Loucy (cell line): ENCODE data around the gene SENP2.
"Not testable (repeated sequence)": the region's sequence is repeated elsewhere in the genome, so short reads cannot be mapped to it uniquely, and the experiment has no call there.

Source experiments
- H2AFZ ChIP-seq: fragments of 200-600 bp; sonication (generic); 2 replicates; pipeline ENCODE4 v1.6.0; 2016; ENCODE audit warnings: antibody characterized with exemption, mild to moderate bottlenecking, low read length, moderate library complexity
- H3F3A ChIP-seq: fragments of 200-600 bp; 2 replicates; pipeline ENCODE4 v1.6.0; 2016; ENCODE audit warnings: antibody characterized with exemption, low read depth, mild to moderate bottlenecking
- H3K27me3 ChIP-seq: fragments of 200-600 bp; sonication (generic); 2 replicates; pipeline ENCODE4 v1.6.1; 2014; ENCODE audit warnings: low read length, mild to moderate bottlenecking; ENCODE audit not compliant: insufficient read depth, poor library complexity, severe bottlenecking
- H3K36me3 ChIP-seq: fragments of 200-600 bp; sonication (generic); 2 replicates; pipeline ENCODE4 v1.6.1; 2016; ENCODE audit warnings: low read length; ENCODE audit not compliant: insufficient read depth
- H3K4me1 ChIP-seq: fragments of 200-600 bp; sonication (generic); 2 replicates; pipeline ENCODE4 v1.5.1; 2014; ENCODE audit warnings: low read length, mild to moderate bottlenecking; ENCODE audit not compliant: insufficient read depth, poor library complexity, severe bottlenecking
- H3K4me2 ChIP-seq: fragments of 200-600 bp; sonication (generic); 2 replicates; pipeline ENCODE4 v1.6.0; 2014; ENCODE audit warnings: antibody characterized with exemption, low read length, low read depth, mild to moderate bottlenecking; ENCODE audit not compliant: poor library complexity, severe bottlenecking
- H3K4me3 ChIP-seq: fragments of 200-600 bp; sonication (generic); 2 replicates; pipeline ENCODE4 v1.5.1; 2014; ENCODE audit warnings: low read length, mild to moderate bottlenecking, mixed read lengths; ENCODE audit not compliant: poor library complexity, severe bottlenecking
- H3K79me2 ChIP-seq: fragments of 200-600 bp; sonication (generic); 2 replicates; pipeline ENCODE4 v1.6.1; 2014; ENCODE audit warnings: low read length; ENCODE audit not compliant: insufficient read depth
- H3K9ac ChIP-seq: fragments of 200-600 bp; sonication (generic); 2 replicates; pipeline ENCODE4 v1.6.0; 2014; ENCODE audit warnings: mild to moderate bottlenecking, low read depth, low read length, moderate library complexity; ENCODE audit not compliant: poor library complexity, severe bottlenecking
- H3K9me2 ChIP-seq: fragments of 200-600 bp; sonication (generic); replicated peaks from 2 replicates; pipeline ENCODE4 v1.6.1; 2016; ENCODE audit warnings: low read depth, low read length, mixed read lengths
- H3K9me3 ChIP-seq: fragments of 200-600 bp; sonication (generic); 2 replicates; pipeline ENCODE4 v1.6.1; 2014; ENCODE audit warnings: mild to moderate bottlenecking, antibody characterized with exemption, low read length, low read depth; ENCODE audit not compliant: insufficient read depth
- H4K20me1 ChIP-seq: fragments of 200-600 bp; sonication (generic); 2 replicates; pipeline ENCODE4 v1.6.0; 2014; ENCODE audit warnings: antibody characterized with exemption, low read length, mild to moderate bottlenecking; ENCODE audit not compliant: insufficient read depth, poor library complexity, severe bottlenecking
- CTCF ChIP-seq: fragments of 200-600 bp; sonication (generic); conservative IDR thresholded peaks from 2 replicates; pipeline ENCODE4 v1.5.1; 2014; ENCODE audit warnings: mild to moderate bottlenecking, antibody characterized with exemption, low read length
- EZH2phosphoT487 ChIP-seq: fragments of 200-600 bp; IDR thresholded peaks from 2 replicates; pipeline ENCODE4 v1.6.1; 2018; ENCODE audit warnings: antibody characterized with exemption, mild to moderate bottlenecking, moderate library complexity, borderline replicate concordance

SENP2 gene

GRCh38 chr3:185631508-185632206 lies 45.6 kb downstream of the SENP2 start:
- Histone ChIP-seq H3K9me2 (no peaks in the 10 kb centered on the region), H3K27me3 (no peaks in the 10 kb centered on the region), H3K4me2 (no peak overlapping the region), H2AFZ (no peak overlapping the region), H3K36me3 (peaks cover 22% of the 10 kb centered on the region; the same call in 1 of the 2 replicates), H3K9me3 (no peaks in the 10 kb centered on the region), H3K9ac (no peak overlapping the region), H3K79me2 (no peaks in the 10 kb centered on the region), H3K4me1 (peaks cover 7% of the 10 kb centered on the region), H4K20me1 (no peaks in the 10 kb centered on the region), H3K4me3 (no peak overlapping the region), H3F3A (no peaks in the 10 kb centered on the region)
- TF ChIP-seq CTCF (no peak), EZH2phosphoT487 (no peak)

- H3K9ac ChIP-seq: no peak overlapping the region
- no peak overlapping the region for H3K4me2 ChIP-seq
- H3K27me3 ChIP-seq: no peaks in the 10 kb centered on the region
- H3K4me3 ChIP-seq: no peak overlapping the region
- no peaks in the 10 kb centered on the region for H3K79me2 ChIP-seq
- TF ChIP-seq EZH2phosphoT487 (no peak), CTCF (no peak)
- no peaks in the 10 kb centered on the region for H3K9me2 ChIP-seq
- peaks cover 7% of the 10 kb centered on the region for H3K4me1 ChIP-seq
- no peaks in the 10 kb centered on the region for H3F3A ChIP-seq
- H2AFZ ChIP-seq: no peak overlapping the region
- no peaks in the 10 kb centered on the region for H3K9me3 ChIP-seq
- H4K20me1 ChIP-seq: no peaks in the 10 kb centered on the region
- peaks cover 19% of the 10 kb centered on the region; the same call in 1 of the 2 replicates for H3K36me3 ChIP-seq
These were observed 46.9 kb downstream of the SENP2 start for GRCh38 chr3:185632996-185633395.

GRCh38 chr3:185637388-185637787 lies 51.3 kb downstream of the SENP2 start:
- TF ChIP-seq CTCF (no peak), EZH2phosphoT487 (no peak)
- no peaks in the 10 kb centered on the region for H3F3A ChIP-seq
- H4K20me1 ChIP-seq: no peaks in the 10 kb centered on the region

GRCh38 chr3:185638651-185639050 lies 52.6 kb downstream of the SENP2 start:
- H3K9me3 ChIP-seq, H3K4me2 ChIP-seq, H4K20me1 ChIP-seq, H3K36me3 ChIP-seq, H3K79me2 ChIP-seq, H3K9me2 ChIP-seq, H2AFZ ChIP-seq, H3K27me3 ChIP-seq, H3K4me3 ChIP-seq, H3F3A ChIP-seq, H3K9ac ChIP-seq, H3K4me1 ChIP-seq: not testable (repeated sequence)

More at GRCh38 chr3:185637388-185637787, 51.3 kb downstream of the SENP2 start:
- H2AFZ ChIP-seq: no peak overlapping the region
- H3K79me2 ChIP-seq: no peaks in the 10 kb centered on the region
- no peaks in the 10 kb centered on the region for H3K36me3 ChIP-seq
- H3K27me3 ChIP-seq: no peaks in the 10 kb centered on the region
- H3K9me2 ChIP-seq: no peaks in the 10 kb centered on the region
- no peak overlapping the region for H3K4me3 ChIP-seq
- H3K4me1 ChIP-seq: peaks cover 7% of the 10 kb centered on the region
- no peak overlapping the region for H3K9ac ChIP-seq
- H3K4me2 ChIP-seq: no peak overlapping the region
- no peaks in the 10 kb centered on the region for H3K9me3 ChIP-seq
